RPMI8226 (cell line): ENCODE data around the gene SLC22A14.
"Not testable (repeated sequence)": the region's sequence is repeated elsewhere in the genome, so short reads cannot be mapped to it uniquely, and the experiment has no call there.

Source experiments
- DNase-seq: peaks from one replicate; pipeline ENCODE4 v3.0.0-alpha.2; 2015

The SLC22A14 gene

GRCh38 chr3:38271553-38271952 lies 10.5 kb upstream of the SLC22A14 start:
- DNase-seq: no peak

GRCh38 chr3:38274864-38275649 lies 7.0 kb upstream of the SLC22A14 start:
- no peak for DNase-seq

- no peak for DNase-seq
Observed at GRCh38 chr3:38275658-38276057, 6.4 kb upstream of the SLC22A14 start.

- no peak for DNase-seq
Observed at GRCh38 chr3:38276081-38276916, 5.8 kb upstream of the SLC22A14 start.

- DNase-seq: no peak
Observed at GRCh38 chr3:38276917-38277630, 5.0 kb upstream of the SLC22A14 start.

GRCh38 chr3:38278841-38279240 lies 3.3 kb upstream of the SLC22A14 start:
- DNase-seq: no peak

GRCh38 chr3:38283810-38284755 lies 2.0 kb downstream of the SLC22A14 start:
- no peak for DNase-seq

- DNase-seq: no peak
Observed at GRCh38 chr3:38284756-38285150, 2.7 kb downstream of the SLC22A14 start.

GRCh38 chr3:38289286-38290217 lies 7.5 kb downstream of the SLC22A14 start:
- DNase-seq: not testable (repeated sequence)

- not testable (repeated sequence) for DNase-seq
Observed at GRCh38 chr3:38297053-38297452, 15.0 kb downstream of the SLC22A14 start.

GRCh38 chr3:38297537-38297936 lies 15.4 kb downstream of the SLC22A14 start:
- DNase-seq: no peak

GRCh38 chr3:38297947-38298711 lies 16.0 kb downstream of the SLC22A14 start:
- no peak for DNase-seq

GRCh38 chr3:38306941-38307340 lies 24.8 kb downstream of the SLC22A14 start:
- no peak for DNase-seq

- no peak for DNase-seq
Observed at GRCh38 chr3:38307599-38307998, 25.5 kb downstream of the SLC22A14 start.

- no peak for DNase-seq
Observed at GRCh38 chr3:38308456-38308855, 26.4 kb downstream of the SLC22A14 start.

GRCh38 chr3:38311476-38311875 lies 29.4 kb downstream of the SLC22A14 start:
- DNase-seq: no peak

- no peak for DNase-seq
Observed at GRCh38 chr3:38311941-38312340, 29.8 kb downstream of the SLC22A14 start.

- DNase-seq: no peak
Observed at GRCh38 chr3:38312356-38312755, 30.3 kb downstream of the SLC22A14 start.

GRCh38 chr3:38313263-38313662 lies 31.2 kb downstream of the SLC22A14 start:
- no peak for DNase-seq

- no peak for DNase-seq
Observed at GRCh38 chr3:38313695-38314094, 31.6 kb downstream of the SLC22A14 start.
